GM10266 (cell line): Measurements from ENCODE around the gene CENPO.

Experiments used
- DNase-seq: peaks from one replicate; pipeline ENCODE4 v3.0.0; 2012; ENCODE audit errors: extremely low spot score
- TF ChIP-seq, protein P1 (sequence below): IDR thresholded peaks from 2 replicates; pipeline ENCODE4 v1.5.1; 2012; ENCODE audit warnings: mild to moderate bottlenecking, low read depth; ENCODE audit not compliant: control insufficient read depth, insufficient read depth; ENCODE audit errors: missing control alignments

CENPO gene

GRCh38 chr2:24830351-24830750, 37.1 kb downstream of the CENPO start:
- TF ChIP-seq, protein P1, sequence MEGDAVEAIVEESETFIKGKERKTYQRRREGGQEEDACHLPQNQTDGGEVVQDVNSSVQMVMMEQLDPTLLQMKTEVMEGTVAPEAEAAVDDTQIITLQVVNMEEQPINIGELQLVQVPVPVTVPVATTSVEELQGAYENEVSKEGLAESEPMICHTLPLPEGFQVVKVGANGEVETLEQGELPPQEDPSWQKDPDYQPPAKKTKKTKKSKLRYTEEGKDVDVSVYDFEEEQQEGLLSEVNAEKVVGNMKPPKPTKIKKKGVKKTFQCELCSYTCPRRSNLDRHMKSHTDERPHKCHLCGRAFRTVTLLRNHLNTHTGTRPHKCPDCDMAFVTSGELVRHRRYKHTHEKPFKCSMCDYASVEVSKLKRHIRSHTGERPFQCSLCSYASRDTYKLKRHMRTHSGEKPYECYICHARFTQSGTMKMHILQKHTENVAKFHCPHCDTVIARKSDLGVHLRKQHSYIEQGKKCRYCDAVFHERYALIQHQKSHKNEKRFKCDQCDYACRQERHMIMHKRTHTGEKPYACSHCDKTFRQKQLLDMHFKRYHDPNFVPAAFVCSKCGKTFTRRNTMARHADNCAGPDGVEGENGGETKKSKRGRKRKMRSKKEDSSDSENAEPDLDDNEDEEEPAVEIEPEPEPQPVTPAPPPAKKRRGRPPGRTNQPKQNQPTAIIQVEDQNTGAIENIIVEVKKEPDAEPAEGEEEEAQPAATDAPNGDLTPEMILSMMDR, result no peak
- DNase-seq, result no peak

DNA sequence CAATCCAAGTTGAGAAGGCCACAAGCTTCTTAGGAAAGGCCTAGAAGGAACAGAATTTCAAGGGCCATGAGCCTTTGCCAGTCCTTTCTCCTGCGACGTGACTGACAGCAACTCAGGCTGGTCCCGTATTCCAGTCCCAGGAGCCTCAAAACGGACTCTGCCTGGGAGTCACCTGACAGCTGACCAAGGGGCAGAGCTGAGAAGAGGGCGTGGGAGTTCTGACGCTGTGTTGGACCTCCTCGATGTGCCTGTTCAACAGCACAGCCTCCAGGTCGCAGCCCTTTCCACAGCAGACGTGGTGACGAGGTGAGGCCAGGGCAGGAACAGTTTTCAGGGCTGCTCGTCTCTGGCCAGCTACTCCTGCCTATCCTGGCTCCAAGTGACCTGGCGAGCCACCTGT, 37.6 kb downstream of the CENPO start:
- TF ChIP-seq, protein P1, result no peak
- no peak for DNase-seq

- DNase-seq, result no peak
- TF ChIP-seq, protein P1, result no peak
Observed at GRCh38 chr2:24831221-24832072, 38.2 kb downstream of the CENPO start.

- TF ChIP-seq, protein P1, result no peak
Observed at GRCh38 chr2:24832073-24832461, 38.8 kb downstream of the CENPO start.

DNA sequence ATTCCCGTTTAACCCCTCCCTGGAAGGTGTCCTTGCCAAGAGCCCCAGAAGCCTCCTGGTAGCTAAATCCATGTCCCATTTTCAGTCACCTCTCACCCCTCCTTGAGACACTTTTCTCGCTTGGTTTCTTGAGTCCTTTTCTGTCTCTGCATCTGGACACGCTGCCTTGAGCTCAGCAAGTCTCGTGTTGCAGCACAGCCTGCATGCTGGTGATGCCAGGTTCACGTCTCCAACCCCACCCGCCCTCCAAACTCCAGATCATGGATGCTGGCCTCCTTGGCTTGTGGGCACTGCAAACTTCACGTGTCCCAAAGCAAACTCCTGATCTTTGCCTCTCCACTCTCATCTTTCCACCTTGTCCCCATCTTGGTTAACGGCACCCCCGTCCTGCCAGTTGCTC, 39.3 kb downstream of the CENPO start:
- TF ChIP-seq, protein P1, result no peak
- no peak for DNase-seq

More at GRCh38 chr2:24832073-24832461, 38.8 kb downstream of the CENPO start:
- no peak for DNase-seq

- TF ChIP-seq, protein P1, result no peak
- DNase-seq, result no peak
Observed at GRCh38 chr2:24832931-24833701, 39.9 kb downstream of the CENPO start.
